HCEC 1CT (cell line): ENCODE data around the gene LCN10.
"Not testable (repeated sequence)": the region's sequence is repeated elsewhere in the genome, so short reads cannot be mapped to it uniquely, and the experiment has no call there.

Experiments
- DNase-seq: peaks from one replicate; pipeline ENCODE4 v3.0.0-alpha.2; 2017

The LCN10 gene

GRCh38 chr9:136769710-136770191 is 27.0 kb upstream of the LCN10 start:
- DNase-seq: no peak

- not testable (repeated sequence) for DNase-seq
These were observed 23.8 kb upstream of the LCN10 start for GRCh38 chr9:136766410-136767120.

GRCh38 chr9:136765745-136766409 is 23.1 kb upstream of the LCN10 start:
- not testable (repeated sequence) for DNase-seq

DNA sequence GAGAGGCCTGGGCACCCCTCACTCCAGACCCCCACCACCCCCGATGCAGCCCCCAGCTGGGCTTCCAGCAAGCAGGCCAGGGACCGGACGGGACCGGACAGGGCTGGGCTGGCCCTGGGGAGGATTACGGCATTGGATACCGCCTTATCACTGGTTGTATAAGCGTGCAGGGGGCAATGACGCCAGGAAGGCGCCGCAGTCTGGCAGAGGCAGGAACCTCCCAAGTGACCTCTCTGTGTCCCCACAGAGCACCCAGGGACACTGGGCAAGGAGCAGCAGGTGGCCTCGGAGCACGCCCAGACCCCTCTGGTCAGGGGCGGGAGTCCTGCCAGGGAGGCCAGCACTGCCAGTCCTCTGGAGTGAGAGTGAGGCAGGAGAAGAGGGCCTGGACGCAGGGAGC is 22.3 kb upstream of the LCN10 start:
- DNase-seq: no peak

DNA sequence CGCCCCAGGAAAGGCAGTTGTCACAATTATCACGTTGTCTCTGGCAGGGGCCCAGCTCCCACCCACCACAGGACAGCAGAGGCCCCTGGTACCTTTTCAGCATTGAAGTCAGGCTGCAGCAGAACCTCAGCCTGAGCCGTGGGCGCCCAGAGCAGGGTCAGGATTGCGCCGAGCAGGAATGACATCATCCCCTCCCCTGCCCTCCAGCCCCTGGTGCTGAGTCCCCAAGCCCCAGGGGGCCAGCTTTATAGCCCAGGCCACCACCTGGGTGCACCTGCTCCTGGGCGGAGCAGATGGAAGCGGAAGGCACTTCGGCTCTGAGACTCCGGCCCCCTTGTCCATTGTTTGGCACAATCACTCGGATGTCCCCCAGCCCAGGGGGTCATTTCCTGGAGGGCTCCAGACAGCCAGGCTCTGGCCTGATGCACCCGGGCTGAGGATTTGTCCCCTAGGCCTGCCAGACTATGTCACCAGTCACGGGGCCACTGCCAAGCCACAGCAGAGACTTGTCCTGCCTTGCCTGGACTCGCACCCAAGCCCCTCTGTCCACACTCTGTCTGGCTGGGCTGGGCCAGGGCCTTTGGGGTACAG is 21.7 kb upstream of the LCN10 start, which contains the start of gene LCN15:
TSS of gene LCN15 (minus strand) at position 218 of the 591 bp plus-strand sequence. CDS start at position 188, 30 bp downstream.
- DNase-seq: no peak

GRCh38 chr9:136763649-136764035 is 20.9 kb upstream of the LCN10 start:
- no peak for DNase-seq

- no peak for DNase-seq
These were observed 20.3 kb upstream of the LCN10 start for GRCh38 chr9:136762915-136763648.

- DNase-seq: no peak
These were observed 19.5 kb upstream of the LCN10 start for GRCh38 chr9:136762221-136762691.

- no peak for DNase-seq
These were observed 18.8 kb upstream of the LCN10 start for GRCh38 chr9:136761545-136761981.

DNA sequence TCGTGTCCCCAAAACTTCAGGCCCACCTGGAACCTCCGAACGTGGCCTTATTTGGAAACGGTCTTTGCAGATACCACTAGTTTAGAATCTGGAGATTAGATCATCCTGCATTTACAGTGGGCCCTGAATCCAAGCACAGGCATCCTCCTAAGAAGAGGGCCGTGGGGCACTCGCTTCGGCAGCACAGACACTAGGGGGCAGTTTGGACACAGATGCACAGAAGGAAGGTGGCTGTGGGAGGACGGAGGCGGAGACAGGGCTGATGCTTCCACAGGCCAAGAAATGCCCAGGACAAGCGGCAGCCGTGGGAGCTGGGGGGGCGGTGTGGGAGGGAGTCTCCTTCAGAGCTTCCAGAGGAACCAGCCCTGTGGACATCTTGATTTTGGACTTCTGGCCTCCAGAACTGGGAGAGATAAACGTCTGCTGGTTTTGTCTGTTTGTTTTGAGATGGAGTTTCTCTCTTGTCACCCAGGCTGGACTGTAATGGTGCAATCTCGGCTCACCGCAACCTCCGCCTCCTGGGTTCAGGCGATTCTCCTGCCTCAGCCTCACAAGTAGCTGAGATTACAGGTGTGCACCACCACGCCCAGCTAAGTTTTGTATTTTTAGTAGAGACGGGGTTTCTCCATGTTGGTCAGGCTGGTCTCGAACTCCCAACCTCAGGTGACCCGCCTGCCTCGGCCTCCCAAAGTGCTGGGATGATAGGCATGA is 18.2 kb upstream of the LCN10 start:
- peak; percentile 61 for DNase-seq

GRCh38 chr9:136760424-136760823 is 17.7 kb upstream of the LCN10 start:
- no peak for DNase-seq

GRCh38 chr9:136759436-136760325 is 16.9 kb upstream of the LCN10 start:
- DNase-seq: no peak

DNA sequence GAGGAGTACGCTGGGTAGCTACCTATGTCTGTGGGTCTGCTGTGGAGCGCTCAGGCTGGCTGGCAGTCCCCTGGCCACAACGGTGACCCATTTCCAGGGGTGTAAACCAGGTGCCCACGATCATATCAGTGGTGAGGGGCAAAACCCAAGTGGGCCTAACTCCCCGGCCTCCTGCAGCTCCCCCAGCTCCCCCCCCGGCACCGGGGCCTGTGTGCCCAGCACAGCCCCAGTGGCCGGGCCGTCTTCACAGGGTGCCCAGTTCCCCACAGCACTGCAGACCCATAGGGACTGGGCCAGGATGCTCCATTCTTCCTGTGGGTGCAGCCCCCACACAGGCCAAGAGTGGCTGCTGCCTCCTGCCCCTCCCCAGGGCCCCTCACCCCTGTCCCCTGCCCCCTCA is 16.3 kb upstream of the LCN10 start:
- DNase-seq: no peak

DNA sequence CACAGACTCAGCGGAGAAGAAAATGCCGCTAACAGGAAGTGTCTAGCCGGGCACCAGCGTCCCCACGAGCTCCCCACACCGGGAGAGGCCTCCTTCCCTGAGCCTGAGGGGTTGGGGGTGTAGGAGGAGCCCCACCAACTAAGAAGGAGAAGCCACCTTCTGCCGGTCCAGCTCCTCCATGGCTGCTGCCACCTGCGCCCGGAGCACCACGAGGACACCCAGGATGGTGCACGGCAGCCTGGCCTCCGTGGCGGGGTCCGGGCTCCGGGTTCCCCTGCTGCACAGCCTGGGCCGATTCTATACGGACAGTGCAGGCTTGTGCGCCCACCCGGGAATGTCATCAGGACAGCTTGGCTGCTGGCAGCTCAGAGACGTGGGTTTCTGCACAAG is 15.0 kb upstream of the LCN10 start:
- DNase-seq: no peak

- no peak for DNase-seq
These were observed 14.6 kb upstream of the LCN10 start for GRCh38 chr9:136757328-136757727.

GRCh38 chr9:136756836-136757235 is 14.1 kb upstream of the LCN10 start:
- no peak for DNase-seq

DNA sequence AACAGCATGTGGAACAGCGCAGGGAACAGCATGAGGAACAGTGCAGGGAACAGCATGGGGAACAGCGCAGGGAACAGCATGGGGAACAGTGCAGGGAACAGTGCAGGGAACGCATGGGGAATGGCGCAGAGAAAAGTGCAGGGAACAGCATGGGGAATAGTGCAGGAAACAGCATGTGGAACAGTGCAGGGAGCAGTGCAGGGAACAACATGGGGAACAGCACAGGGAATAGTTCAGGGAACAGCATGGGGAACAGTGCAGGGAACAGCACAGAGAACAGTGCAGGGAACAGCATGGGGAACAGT is 13.3 kb upstream of the LCN10 start:
- DNase-seq: no peak

DNA sequence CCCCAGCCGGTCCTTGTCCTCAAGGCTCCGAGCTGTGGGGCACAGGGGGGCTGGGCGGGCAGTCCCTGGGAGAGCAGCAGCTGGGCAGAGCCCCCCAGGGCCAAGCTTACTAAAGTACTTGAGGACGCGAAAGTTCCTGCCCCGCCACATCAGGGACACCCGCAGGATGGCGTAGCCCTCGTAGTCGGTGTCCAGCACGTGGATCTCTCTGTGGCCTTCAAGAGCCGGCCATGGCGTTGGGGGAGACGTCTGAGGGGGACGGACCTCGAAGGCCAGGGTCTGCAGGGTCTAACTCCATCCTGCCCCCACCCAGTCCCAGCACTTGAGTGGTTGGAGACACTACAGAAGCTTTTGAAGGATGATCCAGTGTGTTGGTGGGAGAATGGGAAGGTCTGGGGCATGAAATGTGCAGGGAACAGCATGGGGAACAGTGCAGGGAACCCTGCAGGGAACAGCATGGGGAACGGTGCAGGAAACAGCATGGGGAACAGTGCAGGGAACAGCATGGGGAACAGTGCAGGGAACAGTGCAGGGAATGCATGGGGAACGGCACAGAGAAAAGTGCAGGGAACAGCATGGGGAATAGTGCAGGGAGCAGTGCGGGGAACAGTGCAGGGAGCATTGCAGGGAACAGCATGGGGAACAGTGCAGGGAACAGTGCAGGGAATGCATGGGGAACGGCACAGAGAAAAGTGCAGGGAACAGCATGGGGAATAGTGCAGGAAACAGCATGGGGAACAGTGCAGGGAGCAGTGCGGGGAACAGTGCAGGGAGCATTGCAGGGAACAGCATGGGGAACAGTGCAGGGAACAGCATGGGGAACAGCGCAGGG is 12.8 kb upstream of the LCN10 start:
- DNase-seq: not testable (repeated sequence)

- DNase-seq: no peak
These were observed 12.0 kb upstream of the LCN10 start for GRCh38 chr9:136754626-136755301.

DNA sequence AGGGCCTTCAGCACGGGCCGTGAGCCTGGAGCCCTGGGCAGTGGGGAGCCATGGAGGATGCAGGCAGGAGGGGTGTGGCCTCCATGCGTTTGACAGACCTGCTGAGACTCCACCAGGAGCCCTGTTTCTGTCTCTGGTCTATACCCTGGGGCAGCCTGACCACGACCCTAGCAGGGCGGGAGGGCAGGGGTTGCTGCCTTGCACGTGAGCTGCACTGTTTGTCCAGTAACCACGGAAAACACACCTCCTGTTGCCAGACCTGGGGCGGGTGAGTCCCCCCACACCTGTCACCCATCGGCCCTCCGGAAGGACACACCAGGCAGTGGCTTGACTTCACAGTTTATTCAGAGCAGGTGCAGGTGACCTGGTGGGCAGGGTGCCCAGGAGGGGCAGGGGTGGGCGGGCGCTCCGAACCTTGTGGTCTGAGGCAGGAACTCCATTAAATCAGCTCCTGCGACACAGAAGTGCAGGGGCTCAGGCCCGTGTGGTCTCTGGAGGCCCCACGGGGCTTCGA is 11.4 kb upstream of the LCN10 start:
- DNase-seq: no peak
